ENCODE data around the gene ECPAS.

The ECPAS gene

DNA sequence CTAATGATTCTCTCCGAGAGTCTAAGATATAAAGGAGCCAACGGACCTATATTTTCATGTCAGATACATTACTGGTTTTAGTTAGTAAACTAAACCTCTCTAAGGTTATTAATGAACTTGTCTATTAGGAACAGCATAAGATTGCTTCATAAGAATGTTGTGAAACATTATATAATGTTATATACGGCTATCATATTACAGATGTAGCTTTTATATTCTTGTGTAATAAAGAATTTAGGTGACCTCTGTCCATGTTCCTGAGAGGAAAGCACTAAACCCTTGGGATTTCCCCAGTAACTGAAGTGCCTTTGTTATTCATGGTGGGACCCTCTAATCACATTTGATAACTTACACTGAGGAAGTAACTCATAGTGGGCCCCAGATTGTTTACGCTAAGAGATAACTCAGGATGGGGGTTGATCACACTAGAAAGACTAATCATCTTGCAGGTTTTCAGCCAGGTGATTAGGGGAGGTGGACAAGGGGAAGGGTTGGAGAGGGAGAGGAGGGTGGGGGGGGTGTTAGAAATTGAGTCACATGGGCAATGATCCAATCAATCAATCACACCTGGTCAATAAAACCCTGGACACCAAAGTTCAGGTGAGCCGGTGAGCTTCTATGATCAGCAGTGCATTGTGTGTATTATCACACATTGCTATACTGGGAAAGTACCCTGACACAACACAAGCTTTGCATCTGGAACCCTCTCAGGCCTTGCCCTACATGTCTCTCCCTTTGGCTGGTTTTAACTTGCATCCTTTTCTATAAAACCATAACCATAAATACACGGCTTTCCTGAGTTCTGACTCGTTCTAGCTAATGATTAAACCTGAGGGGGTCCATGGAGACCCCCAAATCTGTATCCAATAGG, 25.8 kb downstream of the ECPAS start:
- no peak overlapping the region for H2AFZ ChIP-seq
- peaks cover 23% of the 10 kb centered on the region for H3K79me2 ChIP-seq
- H3K27me3 ChIP-seq (ENCODE audit: control insufficient read depth, insufficient read depth, low read length) = no peaks in the 10 kb centered on the region
- H3K9ac ChIP-seq = no peak overlapping the region
- H3K4me1 ChIP-seq = peaks cover 15% of the 10 kb centered on the region
- TF ChIP-seq, protein P1, sequence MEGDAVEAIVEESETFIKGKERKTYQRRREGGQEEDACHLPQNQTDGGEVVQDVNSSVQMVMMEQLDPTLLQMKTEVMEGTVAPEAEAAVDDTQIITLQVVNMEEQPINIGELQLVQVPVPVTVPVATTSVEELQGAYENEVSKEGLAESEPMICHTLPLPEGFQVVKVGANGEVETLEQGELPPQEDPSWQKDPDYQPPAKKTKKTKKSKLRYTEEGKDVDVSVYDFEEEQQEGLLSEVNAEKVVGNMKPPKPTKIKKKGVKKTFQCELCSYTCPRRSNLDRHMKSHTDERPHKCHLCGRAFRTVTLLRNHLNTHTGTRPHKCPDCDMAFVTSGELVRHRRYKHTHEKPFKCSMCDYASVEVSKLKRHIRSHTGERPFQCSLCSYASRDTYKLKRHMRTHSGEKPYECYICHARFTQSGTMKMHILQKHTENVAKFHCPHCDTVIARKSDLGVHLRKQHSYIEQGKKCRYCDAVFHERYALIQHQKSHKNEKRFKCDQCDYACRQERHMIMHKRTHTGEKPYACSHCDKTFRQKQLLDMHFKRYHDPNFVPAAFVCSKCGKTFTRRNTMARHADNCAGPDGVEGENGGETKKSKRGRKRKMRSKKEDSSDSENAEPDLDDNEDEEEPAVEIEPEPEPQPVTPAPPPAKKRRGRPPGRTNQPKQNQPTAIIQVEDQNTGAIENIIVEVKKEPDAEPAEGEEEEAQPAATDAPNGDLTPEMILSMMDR (IDR thresholded peaks at IDR 0.05) = no peak
- H3K27ac ChIP-seq = no peak overlapping the region
- H3K4me3 ChIP-seq (ENCODE audit: low read depth, low read length) = no peak overlapping the region
- no peaks in the 10 kb centered on the region for H3K9me3 ChIP-seq (ENCODE audit: control insufficient read depth, low read length)
- H3K4me2 ChIP-seq (ENCODE audit: low read length) = no peak overlapping the region
- H3K36me3 ChIP-seq (ENCODE audit: control insufficient read depth, insufficient read depth, low read length) = no peaks in the 10 kb centered on the region

DNA sequence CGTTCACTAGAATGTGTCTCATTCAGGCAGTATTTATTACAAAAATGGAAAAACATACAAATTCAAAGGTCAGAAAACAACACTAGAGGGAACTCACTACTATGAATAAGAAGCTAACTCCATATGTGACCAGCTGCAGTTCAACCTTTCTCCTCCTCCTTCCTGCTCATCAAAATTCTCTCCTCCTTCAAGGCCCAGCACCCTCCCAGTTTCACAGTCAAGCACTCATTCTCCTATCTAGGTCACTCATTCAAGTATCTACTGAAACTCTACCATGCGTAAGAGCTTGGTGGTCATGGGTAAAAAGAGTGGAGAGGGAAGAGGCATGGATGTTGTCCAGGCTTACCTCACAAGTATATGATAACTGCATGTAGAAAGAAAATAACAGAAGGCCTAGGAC, 27.7 kb downstream of the ECPAS start:
- no peaks in the 10 kb centered on the region for H3K9me3 ChIP-seq (ENCODE audit: control insufficient read depth, low read length)
- peaks cover 11% of the 10 kb centered on the region for H3K79me2 ChIP-seq
- TF ChIP-seq, protein P1 (IDR thresholded peaks at IDR 0.05) = no peak
- no peak overlapping the region for H3K4me3 ChIP-seq (ENCODE audit: low read depth, low read length)
- H3K27me3 ChIP-seq (ENCODE audit: control insufficient read depth, insufficient read depth, low read length) = no peaks in the 10 kb centered on the region
- H3K9ac ChIP-seq = no peak overlapping the region
- H3K27ac ChIP-seq = no peak overlapping the region
- H3K4me2 ChIP-seq (ENCODE audit: low read length) = peak overlapping the region; percentile 48
- H3K36me3 ChIP-seq (ENCODE audit: control insufficient read depth, insufficient read depth, low read length) = no peaks in the 10 kb centered on the region
- peaks cover 15% of the 10 kb centered on the region for H3K4me1 ChIP-seq
- no peak overlapping the region for H2AFZ ChIP-seq

DNA sequence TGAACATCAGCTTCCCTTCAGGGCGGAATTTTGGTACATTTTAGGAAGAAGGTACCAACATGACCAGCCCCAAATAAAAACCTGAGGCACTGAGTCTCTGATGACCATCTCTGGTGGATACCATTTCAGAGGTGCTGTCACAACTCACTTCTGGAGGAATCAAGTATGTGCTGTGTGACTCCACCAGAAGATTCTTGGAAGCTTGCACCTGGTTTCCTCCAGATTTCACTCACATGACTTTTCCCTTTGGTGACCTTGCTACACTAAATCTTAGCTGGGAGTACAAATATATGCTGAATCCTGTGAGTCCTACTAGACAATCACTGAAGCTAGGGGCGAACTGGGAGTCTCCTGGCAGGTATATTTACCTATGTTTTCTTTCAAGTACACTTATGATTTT, 28.5 kb downstream of the ECPAS start:
- Histone ChIP-seq H3K9ac (no peak overlapping the region), H3K4me1 (peaks cover 15% of the 10 kb centered on the region), H3K27me3 (ENCODE audit: control insufficient read depth, insufficient read depth, low read length) (no peaks in the 10 kb centered on the region), H2AFZ (no peak overlapping the region), H3K27ac (no peak overlapping the region), H3K4me3 (ENCODE audit: low read depth, low read length) (no peak overlapping the region), H3K79me2 (peaks cover 7% of the 10 kb centered on the region), H3K4me2 (ENCODE audit: low read length) (peak overlapping the region; percentile 16), H3K36me3 (ENCODE audit: control insufficient read depth, insufficient read depth, low read length) (no peaks in the 10 kb centered on the region), H3K9me3 (ENCODE audit: control insufficient read depth, low read length) (no peaks in the 10 kb centered on the region)
- TF ChIP-seq, protein P1 (IDR thresholded peaks at IDR 0.05) = no peak

DNA sequence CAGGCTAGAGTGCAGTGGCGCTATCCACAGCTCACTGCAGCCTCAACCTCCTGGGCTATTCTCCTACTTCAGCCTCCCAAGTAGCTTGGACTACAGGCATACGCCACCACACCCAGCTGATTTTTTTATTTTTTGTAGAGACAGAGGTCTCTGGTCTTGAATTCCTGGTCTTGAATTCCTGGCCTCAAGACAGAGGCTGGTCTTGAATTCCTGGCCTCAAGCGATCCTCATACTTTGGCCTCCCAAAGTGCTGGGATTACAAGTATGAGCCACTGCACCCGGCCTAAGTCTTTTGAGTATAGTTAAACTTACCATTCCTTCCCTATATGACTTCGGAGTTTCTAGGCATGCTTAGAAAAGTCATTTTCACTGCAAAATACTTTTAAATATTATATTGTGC, 29.4 kb downstream of the ECPAS start:
- Histone ChIP-seq H3K9ac (no peak overlapping the region), H3K4me3 (ENCODE audit: low read depth, low read length) (no peak overlapping the region), H2AFZ (no peak overlapping the region), H3K27me3 (ENCODE audit: control insufficient read depth, insufficient read depth, low read length) (no peaks in the 10 kb centered on the region), H3K9me3 (ENCODE audit: control insufficient read depth, low read length) (no peaks in the 10 kb centered on the region), H3K4me2 (ENCODE audit: low read length) (no peak overlapping the region), H3K36me3 (ENCODE audit: control insufficient read depth, insufficient read depth, low read length) (no peaks in the 10 kb centered on the region), H3K27ac (no peak overlapping the region), H3K79me2 (peaks cover 7% of the 10 kb centered on the region), H3K4me1 (peaks cover 15% of the 10 kb centered on the region)
- TF ChIP-seq, protein P1 (IDR thresholded peaks at IDR 0.05) = no peak

DNA sequence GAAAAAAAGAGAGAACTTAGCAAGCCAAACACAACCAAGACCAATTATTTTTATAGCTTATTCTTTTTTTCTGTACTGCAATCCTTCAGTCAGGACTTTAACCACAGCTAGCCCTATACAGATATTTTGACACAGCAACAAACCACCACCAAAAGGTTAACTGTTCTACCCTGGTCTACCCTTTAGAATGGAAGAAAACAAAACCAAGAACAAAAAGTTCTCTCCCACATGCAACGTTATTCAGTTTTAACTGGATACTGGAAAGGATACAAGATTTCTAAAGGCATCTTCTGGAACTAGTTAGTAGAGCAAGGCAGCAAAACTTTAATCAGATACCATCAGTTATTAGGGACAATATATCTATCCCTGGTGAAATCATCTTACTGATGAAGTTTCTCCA, 32.6 kb downstream of the ECPAS start:
- no peaks in the 10 kb centered on the region for H3K27me3 ChIP-seq (ENCODE audit: control insufficient read depth, insufficient read depth, low read length)
- no peaks in the 10 kb centered on the region for H3K79me2 ChIP-seq
- TF ChIP-seq, protein P1 (IDR thresholded peaks at IDR 0.05) = no peak
- no peak overlapping the region for H3K4me3 ChIP-seq (ENCODE audit: low read depth, low read length)
- H3K36me3 ChIP-seq (ENCODE audit: control insufficient read depth, insufficient read depth, low read length) = no peaks in the 10 kb centered on the region
- no peak overlapping the region for H3K27ac ChIP-seq
- no peak overlapping the region for H2AFZ ChIP-seq
- H3K9me3 ChIP-seq (ENCODE audit: control insufficient read depth, low read length) = no peaks in the 10 kb centered on the region
- H3K4me1 ChIP-seq = no peaks in the 10 kb centered on the region
- H3K9ac ChIP-seq = no peak overlapping the region
- H3K4me2 ChIP-seq (ENCODE audit: low read length) = no peak overlapping the region

Data from parathyroid adenoma (tissue), 2 donors.